H9 (cell line): ENCODE results near the gene SLC12A1. TPM values are rescaled to one million over a fixed set of nuclear protein-coding genes. Genes with fewer than 3 reads are reported as not detected.

Experiments
- DNase-seq: peaks from one replicate; pipeline ENCODE4 v3.0.0-alpha.2; 2017
- H2AFZ ChIP-seq: one replicate; pipeline ENCODE4 v1.6.1; 2013; ENCODE audit warnings: mild to moderate bottlenecking, low read length, control low read depth, moderate library complexity
- H2AK5ac ChIP-seq: 2 replicates; pipeline ENCODE4 v1.6.1; 2013; ENCODE audit warnings: low read length, control low read depth, mixed read lengths; ENCODE audit not compliant: insufficient read length
- H2BK120ac ChIP-seq: one replicate; pipeline ENCODE4 v1.6.1; 2013; ENCODE audit warnings: low read depth, mild to moderate bottlenecking, low read length, control low read depth, inconsistent platforms; ENCODE audit not compliant: poor library complexity, severe bottlenecking
- H2BK12ac ChIP-seq: 2 replicates; pipeline ENCODE4 v1.6.1; 2013; ENCODE audit warnings: low read length, control low read depth, mixed read lengths, low read depth; ENCODE audit not compliant: insufficient read length
- H2BK15ac ChIP-seq: 2 replicates; pipeline ENCODE4 v1.6.1; 2013; ENCODE audit warnings: low read depth, low read length, control low read depth
- H2BK20ac ChIP-seq: one replicate; pipeline ENCODE4 v1.6.1; 2013; ENCODE audit warnings: low read depth, mild to moderate bottlenecking, low read length, control low read depth, inconsistent platforms; ENCODE audit not compliant: poor library complexity, severe bottlenecking
- H2BK5ac ChIP-seq: 2 replicates; pipeline ENCODE4 v1.6.1; 2013; ENCODE audit warnings: low read length, control low read depth, mixed read lengths; ENCODE audit not compliant: insufficient read length
- H3K14ac ChIP-seq: 2 replicates; pipeline ENCODE4 v1.6.1; 2013; ENCODE audit warnings: low read length, control low read depth; ENCODE audit not compliant: insufficient read depth
- H3K18ac ChIP-seq: 2 replicates; pipeline ENCODE4 v1.6.1; 2013; ENCODE audit warnings: low read depth, mild to moderate bottlenecking, mixed read lengths, low read length, control low read depth; ENCODE audit not compliant: insufficient read length
- H3K23ac ChIP-seq: 2 replicates; pipeline ENCODE4 v1.6.1; 2013; ENCODE audit warnings: low read length, control low read depth, mixed read lengths, low read depth; ENCODE audit not compliant: insufficient read length
- H3K23me2 ChIP-seq: 2 replicates; pipeline ENCODE4 v1.6.1; 2013; ENCODE audit warnings: low read depth, mild to moderate bottlenecking, mixed read lengths, low read length, control low read depth; ENCODE audit not compliant: insufficient read length, poor library complexity, severe bottlenecking
- H3K27ac ChIP-seq: 2 replicates; pipeline ENCODE4 v1.5.1; 2013; ENCODE audit warnings: low read length, control low read depth, mixed read lengths, low read depth; ENCODE audit not compliant: insufficient read length
- H3K27me3 ChIP-seq: 2 replicates; pipeline ENCODE4 v1.6.1; 2013; ENCODE audit warnings: low read length, control low read depth, inconsistent platforms; ENCODE audit not compliant: insufficient read depth
- H3K4ac ChIP-seq: 2 replicates; pipeline ENCODE4 v1.6.1; 2013; ENCODE audit warnings: low read depth, mild to moderate bottlenecking, control low read depth, inconsistent platforms, low read length, moderate library complexity
- H3K4me1 ChIP-seq: 2 replicates; pipeline ENCODE4 v1.6.1; 2013; ENCODE audit warnings: low read length, control low read depth, inconsistent platforms; ENCODE audit not compliant: insufficient read depth
- H3K4me2 ChIP-seq: 2 replicates; pipeline ENCODE4 v1.6.1; 2013; ENCODE audit warnings: low read length, control low read depth, mixed read lengths; ENCODE audit not compliant: insufficient read length, insufficient read depth
- H3K56ac ChIP-seq: 2 replicates; pipeline ENCODE4 v1.6.1; 2013; ENCODE audit warnings: low read depth, mild to moderate bottlenecking, mixed read lengths, low read length, control low read depth; ENCODE audit not compliant: insufficient read length
- H3K79me1 ChIP-seq: 2 replicates; pipeline ENCODE4 v1.6.1; 2013; ENCODE audit warnings: low read depth, mild to moderate bottlenecking, moderate library complexity, low read length, control low read depth, inconsistent platforms; ENCODE audit not compliant: insufficient read depth, poor library complexity, severe bottlenecking
- H3K79me2 ChIP-seq: 2 replicates; pipeline ENCODE4 v1.6.1; 2013; ENCODE audit warnings: low read length, control low read depth, inconsistent platforms; ENCODE audit not compliant: insufficient read depth
- H3K9ac ChIP-seq: 2 replicates; pipeline ENCODE4 v1.6.1; 2013; ENCODE audit warnings: low read length, control low read depth, mixed read lengths; ENCODE audit not compliant: insufficient read length; ENCODE audit errors: extremely low read depth
- H3K9me3 ChIP-seq: one replicate; pipeline ENCODE4 v1.6.1; 2013; ENCODE audit warnings: low read depth, low read length, inconsistent platforms; ENCODE audit not compliant: control insufficient read depth
- H3T11ph ChIP-seq: one replicate; pipeline ENCODE4 v1.6.1; 2013; ENCODE audit warnings: mild to moderate bottlenecking, low read length, control low read depth, inconsistent platforms
- H4K20me1 ChIP-seq: one replicate; pipeline ENCODE4 v1.6.1; 2013; ENCODE audit not compliant: control insufficient read depth, insufficient read length, insufficient read depth
- H4K5ac ChIP-seq: 2 replicates; pipeline ENCODE4 v1.6.1; 2013; ENCODE audit warnings: low read depth, mild to moderate bottlenecking, mixed read lengths, low read length, control low read depth; ENCODE audit not compliant: insufficient read length
- H4K8ac ChIP-seq: replicated peaks from 2 replicates; pipeline ENCODE4 v1.6.1; 2013; ENCODE audit warnings: low read length, control low read depth, mixed read lengths, low read depth; ENCODE audit not compliant: insufficient read length
- H4K91ac ChIP-seq: 2 replicates; pipeline ENCODE4 v1.6.1; 2013; ENCODE audit warnings: low read depth, mild to moderate bottlenecking, moderate library complexity, mixed read lengths, low read length, control low read depth; ENCODE audit not compliant: insufficient read length
- H3K27ac Mint-ChIP-seq, 3 experiments: 2 replicates in 2 of 3; 3 replicates in 1 of 3; pipeline ENCODE4 v1.8.0; 2020 to 2021; ENCODE audit warnings: mixed read lengths in 3 of 3, mild to moderate bottlenecking in 1 of 3, moderate library complexity in 1 of 3
- H3K27me3 Mint-ChIP-seq: 2 replicates; pipeline ENCODE4 v1.8.0; 2021; ENCODE audit warnings: low read depth, mild to moderate bottlenecking, moderate library complexity, mixed read lengths
- H3K36me3 Mint-ChIP-seq, 3 experiments: 2 replicates in 2 of 3; 3 replicates in 1 of 3; pipeline ENCODE4 v1.8.0; 2020 to 2021; ENCODE audit warnings: low read depth in 3 of 3, mixed read lengths in 3 of 3; ENCODE audit not compliant: insufficient read depth in 1 of 3
- H3K4me1 Mint-ChIP-seq, 2 experiments: 2 replicates each; pipeline ENCODE4 v1.8.0; 2020; ENCODE audit warnings: mixed read lengths in 2 of 2
- H3K4me3 Mint-ChIP-seq, 2 experiments: 2 replicates in 1 of 2; 3 replicates in 1 of 2; pipeline ENCODE4 v1.8.0; 2020 to 2021; ENCODE audit warnings: mild to moderate bottlenecking in 2 of 2, mixed read lengths in 2 of 2, moderate library complexity in 1 of 2
- H3K9me3 Mint-ChIP-seq, 2 experiments: 2 replicates in 1 of 2; 3 replicates in 1 of 2; pipeline ENCODE4 v1.8.0; 2020; ENCODE audit warnings: mild to moderate bottlenecking in 2 of 2, mixed read lengths in 2 of 2, moderate library complexity in 1 of 2
- WGBS: extraction: QIAGEN DNeasy Blood & Tissue Kit; methylation state at CpG from one replicate; pipeline ENCODE4 v1.1.7; 2013; ENCODE audit warnings: missing lambda C conversion rate, low lambda C conversion rate, mixed read lengths; ENCODE audit not compliant: insufficient read length; ENCODE audit errors: extremely low coverage; 5-methylcytosine and 5-hydroxymethylcytosine counted together
- total RNA-seq: library from RNA; stranded (reverse); gene quantifications from 2 replicates; pipeline ENCODE4 v1.2.1, GENCODE V29; 2021
- TF ChIP-seq, protein P1 (sequence below): fragments of 200-600 bp; sonication (generic); conservative IDR thresholded peaks from 3 replicates; pipeline ENCODE4 v1.8.0; 2021; ENCODE audit warnings: antibody characterized with exemption, mild to moderate bottlenecking

Gene SLC12A1
- total RNA-seq, 1 experiment from 2014 or later, result 0.07 TPM

DNA sequence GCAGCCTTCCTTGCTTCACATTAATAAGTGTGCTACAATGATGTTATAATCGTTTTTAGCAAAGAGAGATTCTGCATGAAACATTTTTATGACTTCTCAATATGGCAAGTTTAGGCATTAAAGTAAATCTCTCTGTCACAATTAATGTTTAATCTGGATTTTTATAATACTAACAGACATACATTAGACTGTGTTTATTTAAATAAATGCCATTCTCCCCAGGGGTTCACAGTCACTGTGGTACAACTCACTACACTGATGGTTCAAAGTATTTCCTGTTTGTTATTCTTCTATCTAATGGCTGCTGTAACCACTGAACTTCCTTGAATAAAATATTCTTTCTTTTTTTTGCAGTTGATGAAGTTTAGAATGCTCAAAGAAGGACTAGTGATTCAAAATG is 59.0 kb downstream of the SLC12A1 start:
- H4K8ac ChIP-seq, result no peak overlapping the region
- no peak overlapping the region for H3K27ac Mint-ChIP-seq
- H2BK120ac ChIP-seq, result no peak overlapping the region
- no peak overlapping the region for H3K4ac ChIP-seq
- H3K79me1 ChIP-seq, result no peaks in the 10 kb centered on the region
- H4K20me1 ChIP-seq, result no peaks in the 10 kb centered on the region
- H3K27me3 Mint-ChIP-seq, result no peaks in the 10 kb centered on the region
- no peak overlapping the region for H2AFZ ChIP-seq
- no peak overlapping the region for H3K27ac ChIP-seq
- H3K36me3 Mint-ChIP-seq, result no peaks in the 10 kb centered on the region
- H2BK5ac ChIP-seq, result no peak overlapping the region
- H2AK5ac ChIP-seq, result no peak overlapping the region
- H3T11ph ChIP-seq, result no peak overlapping the region
- no peak overlapping the region for H2BK15ac ChIP-seq
- H3K56ac ChIP-seq, result no peak overlapping the region
- H4K5ac ChIP-seq, result no peak overlapping the region
- no peak overlapping the region for H3K4me2 ChIP-seq
- H3K23me2 ChIP-seq, result no peaks in the 10 kb centered on the region
- no peak overlapping the region for H4K91ac ChIP-seq
- DNase-seq, result no peak
- H3K9me3 Mint-ChIP-seq, result no peaks in the 10 kb centered on the region; a peak in 1 of 5 replicates
- TF ChIP-seq, protein P1, sequence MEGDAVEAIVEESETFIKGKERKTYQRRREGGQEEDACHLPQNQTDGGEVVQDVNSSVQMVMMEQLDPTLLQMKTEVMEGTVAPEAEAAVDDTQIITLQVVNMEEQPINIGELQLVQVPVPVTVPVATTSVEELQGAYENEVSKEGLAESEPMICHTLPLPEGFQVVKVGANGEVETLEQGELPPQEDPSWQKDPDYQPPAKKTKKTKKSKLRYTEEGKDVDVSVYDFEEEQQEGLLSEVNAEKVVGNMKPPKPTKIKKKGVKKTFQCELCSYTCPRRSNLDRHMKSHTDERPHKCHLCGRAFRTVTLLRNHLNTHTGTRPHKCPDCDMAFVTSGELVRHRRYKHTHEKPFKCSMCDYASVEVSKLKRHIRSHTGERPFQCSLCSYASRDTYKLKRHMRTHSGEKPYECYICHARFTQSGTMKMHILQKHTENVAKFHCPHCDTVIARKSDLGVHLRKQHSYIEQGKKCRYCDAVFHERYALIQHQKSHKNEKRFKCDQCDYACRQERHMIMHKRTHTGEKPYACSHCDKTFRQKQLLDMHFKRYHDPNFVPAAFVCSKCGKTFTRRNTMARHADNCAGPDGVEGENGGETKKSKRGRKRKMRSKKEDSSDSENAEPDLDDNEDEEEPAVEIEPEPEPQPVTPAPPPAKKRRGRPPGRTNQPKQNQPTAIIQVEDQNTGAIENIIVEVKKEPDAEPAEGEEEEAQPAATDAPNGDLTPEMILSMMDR, result no peak
- no peak overlapping the region for H3K4me3 Mint-ChIP-seq
- no peaks in the 10 kb centered on the region for H3K27me3 ChIP-seq
- no peak overlapping the region for H2BK12ac ChIP-seq
- H3K4me1 Mint-ChIP-seq, result peaks cover 32 to 36% of the 10 kb centered on the region in 2 experiments
- no peaks in the 10 kb centered on the region for H3K9me3 ChIP-seq
- no peaks in the 10 kb centered on the region for H3K79me2 ChIP-seq
- WGBS, result no CpG with 5 or more reads among the region's 1 CpG
- no peak overlapping the region for H3K14ac ChIP-seq
- H3K23ac ChIP-seq, result no peak overlapping the region
- no peak overlapping the region for H3K9ac ChIP-seq
- no peak overlapping the region for H3K18ac ChIP-seq
- H2BK20ac ChIP-seq, result no peak overlapping the region
- peaks cover 19% of the 10 kb centered on the region for H3K4me1 ChIP-seq
